OCI-LY7 (cell line): ENCODE data around the gene ELK3. TPM values are rescaled to one million over a fixed set of nuclear protein-coding genes. Genes with fewer than 3 reads are reported as not detected.

Experiments
- BruUV-seq: library from RNA; stranded (reverse); fragments of 400-500 nt; replicated peaks from 2 replicates; lab custom pipeline; 2021; lab: Mats Ljungman, UMichigan
- CTCF ChIA-PET: fragments of 300-600 bp; sonication (Branson Sonifier 250); formaldehyde crosslinking; loops from one replicate; lab custom pipeline; 2022; ENCODE audit warnings: antibody characterized with exemption; ENCODE audit not compliant: unreplicated experiment; lab: Charles Lee
- POLR2A ChIA-PET: fragments of 300-600 bp; sonication (Branson Sonifier 250); formaldehyde crosslinking; loops from one replicate; lab custom pipeline; 2022; ENCODE audit warnings: antibody characterized with exemption; lab: Charles Lee
- DNase-seq: peaks from one replicate; pipeline ENCODE4 v3.0.0-alpha.2; 2015; ENCODE audit warnings: low spot score
- H2AFZ ChIP-seq: fragments of 200-600 bp; sonication (generic), shearing (Covaris generic); 2 replicates; pipeline ENCODE4 v1.6.1; 2014; ENCODE audit warnings: mild to moderate bottlenecking, antibody characterized with exemption, low read length, moderate library complexity
- H3K27ac ChIP-seq: fragments of 200-600 bp; sonication (generic); 2 replicates; pipeline ENCODE4 v1.5.1; 2014; ENCODE audit warnings: mixed run types, low read depth, mild to moderate bottlenecking, moderate library complexity, low read length, inconsistent platforms; ENCODE audit not compliant: poor library complexity, severe bottlenecking
- H3K36me3 ChIP-seq: fragments of 200-600 bp; sonication (generic); 2 replicates; pipeline ENCODE4 v1.6.1; 2014; ENCODE audit warnings: mild to moderate bottlenecking, antibody characterized with exemption, low read length, moderate library complexity, mixed read lengths; ENCODE audit not compliant: insufficient read depth
- H3K4me1 ChIP-seq: fragments of 200-600 bp; sonication (generic); 2 replicates; pipeline ENCODE4 v1.5.1; 2014; ENCODE audit warnings: mild to moderate bottlenecking, low read length; ENCODE audit not compliant: insufficient read depth, poor library complexity, severe bottlenecking
- H3K4me2 ChIP-seq: fragments of 200-600 bp; sonication (generic); 2 replicates; pipeline ENCODE4 v1.6.1; 2014; ENCODE audit warnings: mild to moderate bottlenecking, low read length
- H3K4me3 ChIP-seq: fragments of 200-600 bp; sonication (generic); 2 replicates; pipeline ENCODE4 v1.5.1; 2014; ENCODE audit warnings: mild to moderate bottlenecking, low read depth, low read length; ENCODE audit not compliant: poor library complexity, severe bottlenecking
- H3K79me2 ChIP-seq: fragments of 200-600 bp; sonication (generic); 2 replicates; pipeline ENCODE4 v1.6.1; 2016; ENCODE audit warnings: low read depth, mild to moderate bottlenecking, low read length, moderate library complexity, mixed read lengths; ENCODE audit not compliant: insufficient read depth
- H3K9me2 ChIP-seq: fragments of 200-600 bp; sonication (generic); 2 replicates; pipeline ENCODE4 v1.6.1; 2016; ENCODE audit warnings: mild to moderate bottlenecking, low read length, mixed read lengths; ENCODE audit not compliant: insufficient read depth
- H3K9me3 ChIP-seq: fragments of 200-600 bp; sonication (generic); 2 replicates; pipeline ENCODE4 v1.6.1; 2014; ENCODE audit warnings: mild to moderate bottlenecking, mixed run types, low read length, mixed read lengths
- H4K20me1 ChIP-seq: fragments of 200-600 bp; sonication (generic); 2 replicates; pipeline ENCODE4 v1.6.1; 2014; ENCODE audit warnings: mild to moderate bottlenecking, antibody characterized with exemption, low read length, moderate library complexity, mixed read lengths; ENCODE audit not compliant: insufficient read depth
- CTCF ChIP-seq: fragments of 200-600 bp; sonication (generic); conservative IDR thresholded peaks from 2 replicates; pipeline ENCODE4 v1.5.1; 2014; ENCODE audit warnings: mild to moderate bottlenecking, antibody characterized with exemption, low read length, moderate library complexity, mixed read lengths
- EZH2phosphoT487 ChIP-seq: fragments of 200-600 bp; sonication (generic); IDR thresholded peaks from 2 replicates; pipeline ENCODE4 v1.6.1; 2018; ENCODE audit warnings: low read depth, borderline replicate concordance, mild to moderate bottlenecking, mixed run types, antibody characterized with exemption, low read length, moderate library complexity, mixed read lengths
- intact Hi-C: fragments of 100-400 bp; cut with micrococcal nuclease; formaldehyde crosslinking; loops from one replicate; pipeline ENCODE4 v1.10.0; 2022; ENCODE audit not compliant: unreplicated experiment
- total RNA-seq, 2 experiments: library from RNA; depleted of rRNA in 1 of 2; stranded (reverse); fragments of >200 nt in 1 of 2; shearing (Covaris generic) in 1 of 2; gene quantifications; 2 replicates each; pipeline ENCODE4 v1.2.3, GENCODE V29; 2014 to 2022

Gene ELK3
- total RNA-seq, 2 experiments from 2014 or later: 1.9 to 4.2 TPM

DNA sequence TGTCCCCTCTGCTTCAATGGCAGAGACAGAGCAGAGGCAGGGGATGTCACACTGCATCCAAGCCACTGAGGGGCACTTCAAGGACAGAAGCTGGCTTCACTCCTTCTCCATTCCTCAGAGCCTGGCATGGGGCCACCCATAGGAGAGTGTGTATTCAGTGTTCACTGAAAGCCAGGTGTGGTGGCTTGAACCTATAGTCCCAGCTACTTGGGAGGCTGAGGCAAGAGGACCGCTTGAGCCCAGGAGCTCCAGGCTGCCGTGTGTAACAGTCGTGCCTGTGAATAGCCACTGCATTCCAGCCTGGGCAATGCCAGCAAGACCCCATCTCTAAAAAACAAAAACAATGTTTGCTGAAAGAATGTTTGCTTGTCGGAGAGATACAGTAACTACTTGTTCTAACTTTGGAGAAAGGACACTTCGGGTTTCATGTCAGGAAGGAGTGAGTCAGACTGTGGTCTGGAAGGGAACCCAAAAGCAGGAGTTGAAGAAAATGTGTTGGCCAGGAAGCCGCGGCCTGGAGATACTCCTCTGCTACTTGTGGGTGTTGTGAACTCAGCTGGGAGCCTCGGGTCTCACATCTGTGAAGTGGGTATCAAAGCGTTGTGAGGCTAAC is 43.4 kb downstream of the ELK3 start:
- H3K4me3 ChIP-seq: no peak overlapping the region
- no peak overlapping the region for H3K4me2 ChIP-seq
- H3K9me2 ChIP-seq: no peaks in the 10 kb centered on the region
- H3K4me1 ChIP-seq: no peaks in the 10 kb centered on the region
- no peaks in the 10 kb centered on the region for H3K36me3 ChIP-seq
- no peak overlapping the region for H2AFZ ChIP-seq
- ChIA-PET CTCF (no interaction called here), POLR2A (no interaction called here)
- BruUV-seq: no TSS peak
- no peaks in the 10 kb centered on the region for H4K20me1 ChIP-seq
- H3K27ac ChIP-seq: no peak overlapping the region
- H3K79me2 ChIP-seq: no peaks in the 10 kb centered on the region
- no peak for DNase-seq
- intact Hi-C loops: no loop called here
- H3K9me3 ChIP-seq: no peaks in the 10 kb centered on the region
- no peak for TF ChIP-seq EZH2phosphoT487
- TF ChIP-seq CTCF: no peak

- H3K9me3 ChIP-seq: no peaks in the 10 kb centered on the region
- no peak overlapping the region for H2AFZ ChIP-seq
- TF ChIP-seq CTCF (no peak), EZH2phosphoT487 (no peak)
- no TSS peak for BruUV-seq
- H3K27ac ChIP-seq: no peak overlapping the region
- no peak overlapping the region for H3K4me3 ChIP-seq
- intact Hi-C loops: no loop called here
- H3K4me1 ChIP-seq: no peaks in the 10 kb centered on the region
- no peak for DNase-seq
- no peak overlapping the region for H3K4me2 ChIP-seq
- H3K9me2 ChIP-seq: no peaks in the 10 kb centered on the region
- H3K36me3 ChIP-seq: no peaks in the 10 kb centered on the region
- ChIA-PET CTCF (no interaction called here), POLR2A (interaction anchor here (0.6 kb wide), 1 partner anchor 213 kb away, joined by 3 read pairs; no protein-coding TSS in a partner anchor)
- H3K79me2 ChIP-seq: no peaks in the 10 kb centered on the region
- H4K20me1 ChIP-seq: no peaks in the 10 kb centered on the region
Observed at GRCh38 chr12:96238336-96239047, 44.3 kb downstream of the ELK3 start.
